ENCODE data around the gene AKAP1.

- TF ChIP-seq, protein P1, sequence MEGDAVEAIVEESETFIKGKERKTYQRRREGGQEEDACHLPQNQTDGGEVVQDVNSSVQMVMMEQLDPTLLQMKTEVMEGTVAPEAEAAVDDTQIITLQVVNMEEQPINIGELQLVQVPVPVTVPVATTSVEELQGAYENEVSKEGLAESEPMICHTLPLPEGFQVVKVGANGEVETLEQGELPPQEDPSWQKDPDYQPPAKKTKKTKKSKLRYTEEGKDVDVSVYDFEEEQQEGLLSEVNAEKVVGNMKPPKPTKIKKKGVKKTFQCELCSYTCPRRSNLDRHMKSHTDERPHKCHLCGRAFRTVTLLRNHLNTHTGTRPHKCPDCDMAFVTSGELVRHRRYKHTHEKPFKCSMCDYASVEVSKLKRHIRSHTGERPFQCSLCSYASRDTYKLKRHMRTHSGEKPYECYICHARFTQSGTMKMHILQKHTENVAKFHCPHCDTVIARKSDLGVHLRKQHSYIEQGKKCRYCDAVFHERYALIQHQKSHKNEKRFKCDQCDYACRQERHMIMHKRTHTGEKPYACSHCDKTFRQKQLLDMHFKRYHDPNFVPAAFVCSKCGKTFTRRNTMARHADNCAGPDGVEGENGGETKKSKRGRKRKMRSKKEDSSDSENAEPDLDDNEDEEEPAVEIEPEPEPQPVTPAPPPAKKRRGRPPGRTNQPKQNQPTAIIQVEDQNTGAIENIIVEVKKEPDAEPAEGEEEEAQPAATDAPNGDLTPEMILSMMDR (IDR thresholded peaks at IDR 0.05): no peak
- no peak for TF ChIP-seq POLR2A (IDR thresholded peaks at IDR 0.05)
These were observed 665 bp upstream of the AKAP1 start for GRCh38 chr17:57084361-57084801.
